Dedifferentiated amniotic fluid mesenchymal stem cell (primary cell): ENCODE measurements around the gene GALNT17.

ENCODE experiments used
- DNase-seq: peaks from one replicate; pipeline ENCODE4 v3.0.0-alpha.2; 2016; ENCODE audit errors: extremely low spot score

GALNT17 gene

DNA sequence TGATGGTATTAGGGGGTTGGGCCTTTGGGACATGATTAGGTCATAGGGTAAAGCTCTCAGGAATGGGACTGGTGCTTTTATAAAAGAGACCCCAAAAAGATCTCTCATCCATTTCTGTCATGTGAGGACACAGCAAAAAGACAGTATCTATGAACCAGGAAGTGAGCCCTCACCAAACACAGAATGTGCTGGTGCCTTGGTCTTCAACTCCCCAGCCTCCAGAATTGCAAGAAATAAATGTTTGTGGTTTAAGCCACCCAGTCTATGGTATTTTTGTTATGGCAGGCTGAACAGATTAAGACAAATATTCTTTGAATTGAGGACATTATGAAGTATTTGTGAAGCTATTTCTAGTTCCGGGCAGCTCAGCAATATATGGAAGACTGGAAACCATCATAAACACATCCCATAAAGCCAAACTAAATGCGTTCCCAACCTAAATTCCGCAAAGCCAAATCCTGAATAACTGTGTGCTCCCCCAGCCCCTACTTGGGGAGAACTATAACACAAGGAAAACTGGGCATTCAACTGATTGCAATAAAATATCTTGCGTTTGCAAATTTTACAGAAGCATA, 153.7 kb downstream of the GALNT17 start:
- no peak for DNase-seq

DNA sequence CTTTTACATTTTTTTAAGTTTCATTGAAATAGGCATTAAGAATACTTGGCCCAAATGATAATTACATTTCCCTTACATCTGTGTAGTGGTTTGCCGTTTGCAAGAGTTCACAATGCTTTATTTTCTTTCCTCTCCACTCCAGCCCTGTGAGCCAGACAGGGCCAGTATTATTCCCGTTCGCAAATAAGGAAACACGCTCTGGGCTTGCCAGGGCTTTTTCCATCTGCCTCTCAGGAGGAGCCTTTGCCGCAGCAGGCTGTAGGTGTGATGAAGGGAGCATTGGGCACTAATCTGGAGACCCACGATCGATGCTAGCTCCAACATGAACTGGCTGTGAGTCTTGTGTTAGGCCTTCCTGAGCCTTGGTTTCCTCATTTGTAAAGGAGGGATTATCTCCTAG, 154.4 kb downstream of the GALNT17 start:
- no peak for DNase-seq

GRCh38 chr7:71286924-71287323, 155.0 kb downstream of the GALNT17 start:
- DNase-seq: no peak

- DNase-seq: no peak
These were observed 158.5 kb downstream of the GALNT17 start for GRCh38 chr7:71290452-71290851.

DNA sequence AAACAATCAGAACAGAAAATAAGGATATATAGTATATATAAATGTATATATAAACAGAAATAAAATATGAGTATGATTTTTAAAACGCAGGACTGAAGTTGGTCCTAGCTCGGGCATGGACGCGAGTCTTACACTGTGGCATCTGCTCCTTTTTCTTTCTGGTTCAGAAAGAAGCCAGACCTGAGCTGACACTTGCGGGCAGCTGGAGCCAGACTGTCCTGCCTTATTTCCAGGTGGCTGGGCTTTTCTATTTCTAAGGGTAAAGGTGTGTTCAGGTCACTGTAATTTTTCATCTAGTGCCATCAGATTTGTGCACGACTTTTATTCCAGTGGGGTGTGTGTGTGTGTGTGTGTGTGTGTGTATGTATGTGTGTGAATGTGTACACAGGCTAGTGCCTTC, 166.4 kb downstream of the GALNT17 start:
- no peak for DNase-seq

DNA sequence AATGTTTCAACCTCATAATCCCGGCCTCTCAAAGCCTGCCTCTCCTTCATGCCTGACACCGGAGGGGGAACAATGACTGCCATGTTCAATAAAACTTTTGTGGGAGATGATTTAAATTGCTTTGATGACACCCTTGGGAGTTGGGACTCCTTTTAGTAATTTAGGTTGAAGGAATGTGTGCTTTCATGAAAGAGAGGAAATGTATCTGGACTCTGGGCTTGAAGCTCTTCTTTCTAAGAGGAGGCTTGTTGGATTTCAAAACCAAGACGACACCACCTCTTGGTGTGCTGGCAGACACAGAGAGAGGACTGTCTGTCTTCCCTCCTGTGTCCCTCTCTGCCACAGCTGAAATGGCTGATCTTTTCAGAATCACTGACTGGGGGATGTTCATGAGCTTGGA, 168.1 kb downstream of the GALNT17 start:
- no peak for DNase-seq

DNA sequence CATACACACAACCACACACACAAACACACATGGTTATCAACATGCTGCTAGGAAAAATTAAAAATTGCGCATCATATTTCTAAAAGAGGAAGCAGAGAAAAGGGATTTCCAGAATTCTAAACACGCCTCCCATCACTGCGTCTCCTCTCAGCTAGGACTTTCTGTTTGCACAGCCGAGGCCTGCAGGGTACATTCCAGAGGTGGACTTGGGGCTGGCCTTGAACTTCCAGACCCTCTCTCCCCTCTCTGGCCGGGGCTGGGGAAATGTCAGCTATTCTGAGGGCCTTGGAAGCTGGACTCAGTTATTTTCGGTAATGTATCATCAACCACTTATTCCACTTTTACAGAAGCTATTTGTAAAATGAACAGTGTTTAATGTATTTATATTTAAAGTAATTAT, 168.7 kb downstream of the GALNT17 start:
- no peak for DNase-seq

- no peak for DNase-seq
These were observed 169.2 kb downstream of the GALNT17 start for GRCh38 chr7:71301167-71301566.

GRCh38 chr7:71303566-71303965, 171.6 kb downstream of the GALNT17 start:
- no peak for DNase-seq

- DNase-seq: no peak
These were observed 176.2 kb downstream of the GALNT17 start for GRCh38 chr7:71308096-71308495.

DNA sequence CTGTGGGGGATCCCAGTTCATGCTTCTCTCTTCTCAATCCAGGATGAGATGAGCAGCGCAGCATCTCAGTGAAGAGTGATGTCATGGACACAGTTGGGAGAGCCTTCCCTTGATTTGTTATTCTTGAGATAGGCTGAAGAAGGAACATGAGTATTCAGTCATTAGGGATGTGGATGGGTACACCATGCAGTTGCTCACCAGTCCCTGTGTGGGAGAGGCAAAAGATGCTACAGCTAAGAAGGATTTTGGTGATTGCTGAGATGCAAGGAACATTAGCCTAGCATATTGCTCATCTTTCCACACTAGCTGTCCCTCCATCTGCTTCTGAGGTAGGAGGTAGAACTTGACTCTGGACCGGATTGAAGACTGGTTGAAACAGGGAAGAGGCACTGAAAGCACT, 179.6 kb downstream of the GALNT17 start:
- no peak for DNase-seq

GRCh38 chr7:71312755-71313490, 181.0 kb downstream of the GALNT17 start:
- DNase-seq: no peak

GRCh38 chr7:71313553-71313952, 181.6 kb downstream of the GALNT17 start:
- no peak for DNase-seq

- DNase-seq: no peak
These were observed 189.0 kb downstream of the GALNT17 start for GRCh38 chr7:71320916-71321315.

DNA sequence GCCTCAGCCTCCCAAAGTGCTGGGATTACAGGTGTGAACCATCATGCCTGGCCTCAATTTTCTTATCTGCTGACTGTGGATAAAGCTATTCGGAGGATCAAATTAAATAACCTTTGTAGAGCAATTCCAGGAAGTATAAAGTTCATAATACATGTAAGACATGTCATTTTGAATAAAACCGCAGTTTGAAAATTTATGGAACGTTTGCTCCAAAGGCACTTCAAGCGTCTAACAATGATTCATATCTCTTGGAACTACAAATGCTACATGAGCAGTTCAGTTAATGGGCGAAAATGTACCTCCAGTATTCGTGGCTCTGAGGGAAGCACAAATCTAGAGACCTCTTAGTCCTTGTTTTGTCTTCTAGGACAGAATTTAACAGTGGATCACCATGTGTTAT, 190.3 kb downstream of the GALNT17 start:
- no peak for DNase-seq

DNA sequence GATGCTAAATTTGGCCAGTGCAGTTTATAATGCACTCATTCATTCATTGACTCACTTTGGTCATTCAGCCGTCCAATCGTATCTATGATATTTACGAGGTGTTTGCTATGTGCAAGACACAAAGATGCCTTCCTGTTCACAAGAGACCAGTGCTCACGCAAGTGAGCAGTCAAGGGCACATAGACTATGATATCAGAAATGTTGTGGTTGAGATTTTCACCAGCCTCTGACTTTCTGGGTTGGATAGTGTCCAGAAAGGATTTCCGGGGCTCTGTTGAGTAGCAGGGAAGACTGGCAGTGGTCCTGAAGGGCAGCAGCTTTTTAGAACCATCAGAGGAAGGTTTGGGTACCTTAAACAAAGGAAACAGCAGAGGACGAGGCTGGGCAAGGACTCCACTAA, 191.8 kb downstream of the GALNT17 start:
- no peak for DNase-seq

GRCh38 chr7:71325151-71325550, 193.2 kb downstream of the GALNT17 start:
- no peak for DNase-seq

GRCh38 chr7:71326595-71326994, 194.7 kb downstream of the GALNT17 start:
- DNase-seq: no peak

DNA sequence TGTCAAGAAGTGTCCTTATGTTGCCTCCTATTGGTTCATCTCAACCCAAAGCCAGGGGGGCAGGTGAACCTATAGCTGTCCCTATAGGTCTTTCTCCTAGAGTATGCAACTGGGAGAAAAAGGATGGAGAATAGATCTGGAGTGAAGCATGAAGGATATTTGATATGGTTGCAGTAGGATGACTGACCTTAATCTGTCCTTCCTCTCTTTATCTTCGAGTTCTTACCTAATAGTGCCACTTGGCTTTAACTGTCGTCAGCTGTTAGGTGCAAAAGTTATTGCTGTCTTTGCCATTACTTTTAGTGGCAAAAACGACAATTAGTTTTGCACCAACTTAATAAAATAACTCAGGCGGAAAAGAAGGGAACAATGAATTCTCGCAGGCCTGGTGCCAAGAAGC, 196.0 kb downstream of the GALNT17 start:
- no peak for DNase-seq

DNA sequence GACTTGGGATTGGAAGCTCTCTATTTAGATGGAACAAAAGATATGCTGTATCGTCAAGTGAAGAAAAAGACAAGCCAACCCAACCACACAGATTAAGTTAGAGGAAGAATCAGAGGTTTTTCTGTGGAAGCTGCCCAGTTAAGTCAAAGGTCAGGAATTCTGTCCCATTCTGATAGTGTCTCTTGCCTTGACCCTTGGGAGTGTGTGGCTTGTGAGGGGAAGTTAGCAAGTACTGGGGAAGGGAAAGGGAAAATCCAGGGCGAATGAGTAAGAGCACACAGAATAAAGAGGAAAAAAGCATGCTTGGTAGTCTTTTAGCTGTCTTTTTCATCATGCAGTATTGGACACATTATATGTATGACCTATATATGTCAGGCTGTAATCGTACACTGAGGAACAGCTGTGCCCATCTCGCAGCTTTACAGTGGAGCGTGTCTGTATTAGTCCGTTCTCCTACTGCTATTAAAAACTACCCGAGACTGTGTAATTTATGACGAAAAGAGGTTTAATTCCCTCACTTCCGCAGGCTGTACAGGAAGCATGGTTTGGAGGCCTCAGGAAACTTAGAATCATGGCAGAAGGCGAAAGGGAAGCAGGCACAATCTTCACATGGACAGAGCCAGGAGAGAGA, 197.2 kb downstream of the GALNT17 start:
- no peak for DNase-seq

GRCh38 chr7:71332207-71332606, 200.3 kb downstream of the GALNT17 start:
- DNase-seq: no peak

GRCh38 chr7:71334541-71334940, 202.6 kb downstream of the GALNT17 start:
- DNase-seq: no peak

DNA sequence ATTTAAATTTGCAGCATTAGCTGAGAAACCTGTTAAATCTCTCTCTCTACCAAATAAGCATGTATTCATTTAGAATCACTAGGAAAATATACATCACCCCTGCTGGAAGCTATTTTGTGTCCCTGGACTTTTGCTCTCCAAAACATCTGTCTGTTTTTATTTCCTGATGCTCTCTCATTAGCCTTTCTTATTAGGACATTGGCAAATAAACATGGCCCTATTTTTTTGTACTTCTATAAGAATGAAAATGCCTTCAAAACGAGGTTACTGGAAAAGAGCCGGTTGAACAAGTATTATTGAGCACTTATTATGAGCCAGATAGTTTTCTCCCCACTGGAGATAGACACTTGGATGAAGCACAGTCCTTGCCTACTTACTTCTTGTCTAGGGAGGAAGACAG, 206.9 kb downstream of the GALNT17 start:
- no peak for DNase-seq
